Measurements from ENCODE around the gene DEPP1.

Gene DEPP1

DNA sequence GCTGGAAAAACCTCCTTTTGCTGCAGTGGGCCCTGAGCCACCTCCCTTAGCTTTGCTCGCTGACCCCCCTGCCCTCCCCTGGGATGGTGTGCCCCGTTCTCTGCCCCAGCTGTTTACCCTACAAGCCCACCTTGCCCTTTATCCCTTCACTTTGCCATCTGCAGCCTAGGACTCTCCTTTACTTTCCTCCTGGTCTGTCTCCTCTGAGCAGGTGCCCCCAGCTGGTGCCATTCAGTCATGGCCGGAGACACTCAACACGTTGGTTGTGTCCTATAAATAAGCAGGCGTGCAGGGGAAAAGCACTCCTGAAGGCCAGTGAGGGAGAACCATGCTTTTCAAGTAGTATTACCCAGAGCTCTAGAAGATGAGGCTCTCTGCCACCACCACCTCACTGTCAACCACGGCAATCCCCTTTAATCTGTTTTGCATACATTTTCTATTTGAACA is 12.9 kb downstream of the DEPP1 start:
- no peak for FAIRE-seq

DNA sequence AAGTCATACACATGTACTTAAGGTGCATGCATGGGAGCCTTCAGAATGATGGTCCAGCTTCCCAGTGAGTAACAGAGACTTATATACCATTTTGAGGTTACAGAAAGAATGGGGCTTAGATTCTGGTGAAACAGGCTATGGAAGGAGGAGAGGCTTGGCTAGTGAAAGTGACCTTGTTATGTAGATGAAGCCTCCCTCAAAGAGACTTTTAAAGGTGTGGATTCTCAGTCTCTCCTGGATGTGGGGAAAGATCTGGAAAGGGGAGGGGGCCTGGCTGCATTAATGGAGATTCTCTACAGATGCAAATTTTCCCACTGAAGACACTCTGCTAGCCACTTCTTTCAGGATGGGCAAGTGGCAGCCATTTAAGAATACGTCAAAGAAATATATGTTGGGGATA is 13.5 kb downstream of the DEPP1 start:
- no peak for FAIRE-seq

DNA sequence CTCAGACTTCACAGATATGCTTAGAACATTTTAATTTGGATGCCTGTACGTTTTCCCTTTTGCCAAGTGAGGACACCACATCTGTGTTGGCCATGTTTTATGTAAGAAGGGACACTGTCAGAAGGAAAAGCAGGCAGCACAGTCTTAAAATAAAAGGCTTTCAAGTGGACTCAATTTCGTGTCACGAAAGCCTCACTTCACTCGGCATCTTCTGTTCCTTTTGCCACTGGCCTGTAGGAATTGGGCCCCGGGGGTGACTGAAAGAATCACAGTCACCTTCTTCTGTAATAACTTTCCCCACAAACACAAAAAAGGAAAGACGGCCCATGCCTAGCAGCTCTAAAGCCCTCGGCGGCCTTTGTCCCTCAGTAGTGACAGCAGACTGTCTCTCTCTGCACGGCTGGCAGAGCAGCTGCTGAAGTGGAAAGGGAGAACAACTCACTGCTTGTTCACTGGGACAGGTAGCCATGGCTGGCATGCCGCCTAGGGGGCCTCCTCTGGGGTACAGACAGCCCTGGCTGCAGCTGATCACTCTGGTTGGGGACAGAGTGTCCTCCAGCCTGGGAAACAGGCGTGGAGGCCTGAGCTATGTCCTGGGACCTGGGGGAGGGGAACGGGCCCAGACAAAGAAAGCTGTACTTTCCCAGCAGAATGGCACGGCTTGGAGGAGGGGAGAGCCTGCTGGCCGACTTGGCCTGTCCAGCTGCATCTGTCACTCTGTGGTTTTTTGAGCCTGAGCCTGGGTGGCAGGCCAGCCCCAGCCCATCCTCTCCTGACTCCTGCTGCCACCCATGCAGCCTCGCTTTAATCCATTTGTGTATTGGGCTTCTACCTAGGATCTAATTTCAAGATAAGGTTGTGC is 14.6 kb downstream of the DEPP1 start:
- FAIRE-seq: no peak

DNA sequence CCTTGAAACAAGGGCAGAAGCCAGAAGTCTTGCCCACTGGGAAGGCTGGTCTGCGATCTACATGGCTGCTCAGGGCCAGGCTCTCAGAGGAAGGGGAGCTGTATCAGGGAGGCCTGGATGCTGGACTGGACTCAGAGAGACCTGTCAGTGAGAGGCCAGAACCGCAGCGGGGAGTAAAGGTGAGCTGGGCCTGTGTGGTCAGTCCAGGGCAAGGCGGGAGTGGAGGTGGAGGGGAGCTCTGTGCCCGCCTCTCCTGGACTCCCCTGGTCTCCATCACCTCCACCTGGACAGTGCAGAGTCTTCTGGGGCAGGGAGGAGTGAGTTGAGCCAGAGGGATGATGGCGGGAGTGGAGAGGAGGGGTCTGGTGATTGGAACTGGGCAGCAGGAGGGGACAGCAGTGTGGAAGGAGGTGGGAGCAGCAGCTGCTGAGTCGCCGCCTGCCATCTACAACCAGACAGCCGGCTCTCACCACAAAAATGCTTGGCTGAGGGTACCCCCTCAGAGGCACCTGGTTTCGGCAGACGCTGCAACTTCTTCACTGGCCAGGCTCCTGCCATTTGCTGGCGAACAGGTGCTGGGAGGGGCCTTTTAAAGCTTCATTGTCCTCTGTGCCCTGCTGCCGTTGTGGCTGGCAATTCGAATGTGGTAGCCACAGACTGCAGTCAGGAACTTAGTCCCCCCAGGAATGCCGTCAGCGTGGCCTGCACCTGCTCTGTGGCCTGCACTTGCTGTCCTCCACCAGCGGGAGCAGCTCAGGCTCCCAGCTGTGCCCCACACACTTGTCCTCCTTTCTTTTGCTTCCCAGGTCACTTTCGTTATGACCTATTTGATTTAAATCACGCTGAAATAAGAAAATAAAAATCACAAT is 15.5 kb downstream of the DEPP1 start:
- FAIRE-seq: no peak

- FAIRE-seq: no peak
Measured at GRCh38 chr10:44961931-44962750, 16.5 kb downstream of the DEPP1 start.

DNA sequence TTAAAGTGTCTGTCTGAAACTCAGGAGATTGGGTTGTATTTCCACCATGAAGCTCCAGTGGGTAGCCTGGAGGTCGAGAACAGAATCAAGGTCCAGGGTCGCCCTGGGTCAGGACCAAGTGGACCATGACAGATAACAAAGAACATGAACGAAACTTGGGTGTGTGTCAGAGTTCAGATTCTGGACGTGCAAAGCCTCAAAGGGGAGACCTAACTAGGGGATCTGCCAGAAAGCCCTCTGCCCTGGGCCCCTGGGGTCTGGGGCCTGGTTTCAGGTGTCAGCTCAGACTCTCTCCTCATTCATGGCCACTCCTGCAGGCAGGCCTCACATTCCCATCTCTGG is 17.4 kb downstream of the DEPP1 start:
- FAIRE-seq: no peak

DNA sequence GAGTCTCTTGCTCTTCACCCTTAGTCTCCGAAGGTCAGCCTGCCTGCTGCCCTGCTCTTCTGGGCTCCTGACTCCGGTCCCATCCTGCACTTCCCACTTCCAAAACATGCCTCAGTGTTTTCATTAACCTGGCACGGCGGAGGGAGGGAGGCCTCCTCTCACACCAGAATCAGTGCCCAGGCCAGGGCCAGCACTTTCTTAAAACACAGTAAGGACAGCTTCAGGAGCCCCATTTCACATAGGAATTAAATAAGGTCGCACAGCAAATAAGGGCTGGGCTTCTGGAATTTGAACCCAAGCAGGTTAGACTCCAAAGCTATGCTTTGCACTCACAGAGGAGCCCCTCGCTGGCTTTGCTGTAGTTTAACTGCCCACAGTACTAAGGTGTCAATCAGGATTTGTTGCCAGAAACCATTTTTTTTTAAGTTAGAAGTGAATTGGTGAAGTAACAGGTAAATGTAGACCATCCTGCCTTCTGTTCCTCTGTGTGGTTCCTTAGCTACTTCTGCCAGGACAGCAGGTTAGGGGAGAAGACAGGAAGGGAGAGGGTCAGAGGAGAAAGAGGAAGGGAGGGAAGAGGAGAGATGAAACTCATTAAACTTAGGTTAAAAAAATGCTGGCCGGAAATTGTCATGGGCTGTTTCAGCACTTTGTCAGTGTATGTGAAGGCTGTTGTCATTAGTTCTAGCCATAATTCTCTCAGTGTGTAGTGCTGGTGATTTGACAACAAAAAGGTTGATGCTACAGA is 18.0 kb downstream of the DEPP1 start:
- FAIRE-seq: no peak

GRCh38 chr10:44960088-44960460 is 18.5 kb downstream of the DEPP1 start:
- FAIRE-seq: no peak

DNA sequence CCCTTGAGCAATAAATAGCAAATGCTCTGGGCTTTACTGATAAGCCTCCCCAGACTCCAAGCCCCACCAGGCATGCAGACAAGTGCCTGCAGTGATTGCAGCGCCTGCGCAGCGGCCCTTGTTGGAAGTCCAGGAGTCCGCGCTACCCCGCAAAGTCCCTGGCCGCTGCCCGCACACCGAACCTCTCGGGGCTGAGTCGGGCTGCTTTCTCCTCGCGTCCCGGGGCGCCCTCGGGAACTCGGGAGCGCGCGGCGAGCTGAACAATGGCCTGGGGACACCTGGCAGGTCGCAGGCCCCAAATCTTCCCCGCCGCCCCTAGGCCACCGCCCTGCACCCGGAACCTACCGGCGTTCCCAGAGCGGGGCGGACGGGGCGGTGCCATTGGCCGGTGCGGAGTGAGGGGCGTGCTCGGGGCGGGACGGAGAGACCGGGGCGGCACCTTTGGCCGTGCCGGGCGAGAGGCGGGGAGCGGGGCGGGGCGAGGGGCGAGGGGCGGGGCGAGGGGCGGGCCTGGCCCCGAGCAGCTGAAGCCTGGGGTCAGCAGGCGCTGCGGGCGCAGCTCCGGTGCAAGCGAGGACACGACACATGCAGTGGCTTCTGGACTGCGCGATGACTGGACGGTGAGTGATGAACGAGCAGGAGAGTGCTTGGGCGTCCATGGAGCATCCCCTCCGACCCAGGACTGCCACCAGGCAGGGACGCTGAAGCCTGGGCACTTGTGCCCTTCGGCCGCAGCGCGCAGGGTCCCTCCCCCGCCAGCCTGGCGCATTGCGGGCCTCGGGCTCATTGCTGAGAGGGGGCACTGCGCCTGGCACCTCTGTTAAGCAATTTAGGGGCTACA is 19.1 kb downstream of the DEPP1 start, which contains the start of gene RASSF4:
TSS of gene RASSF4 (plus strand) at position 556 of the 841 bp plus-strand sequence. CDS start 10,401 bp downstream, outside the sequence.
- FAIRE-seq: no peak

GRCh38 chr10:44958898-44959246 is 19.7 kb downstream of the DEPP1 start:
- FAIRE-seq: no peak

DNA sequence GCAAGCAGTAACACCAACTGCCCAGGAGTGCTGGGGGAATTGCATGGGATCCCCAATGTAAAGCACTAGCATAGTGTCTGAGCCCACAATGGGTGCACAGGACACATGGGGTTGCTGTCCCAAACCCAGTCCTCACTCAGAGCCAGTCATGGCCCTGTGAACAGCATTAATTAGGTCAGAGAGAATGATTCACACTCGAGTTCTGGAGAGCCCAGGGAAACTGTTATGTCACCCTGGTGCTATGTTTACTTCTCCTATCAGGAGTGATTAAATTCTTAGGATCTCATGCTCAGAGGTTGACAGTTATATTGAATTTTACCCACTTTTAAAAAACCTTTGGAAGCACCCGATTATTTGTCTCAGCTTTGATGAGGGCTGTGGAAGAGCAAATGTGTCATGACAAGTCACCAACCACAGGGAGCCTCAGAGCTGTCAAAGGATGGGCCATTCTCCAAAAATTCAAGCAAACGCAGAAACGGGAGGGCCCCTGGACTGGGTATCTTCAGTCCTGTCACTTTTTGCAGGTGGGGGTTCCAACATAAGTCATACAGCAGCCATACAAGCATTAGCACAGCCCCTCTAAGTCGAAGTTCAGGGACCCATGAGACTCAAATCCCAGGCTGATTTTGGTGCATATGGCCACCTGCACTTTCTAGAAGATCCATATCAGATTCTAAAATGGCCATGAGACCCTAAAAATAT is 20.3 kb downstream of the DEPP1 start:
- no peak for FAIRE-seq

- FAIRE-seq: no peak
Measured at GRCh38 chr10:44956717-44957706, 21.6 kb downstream of the DEPP1 start.

DNA sequence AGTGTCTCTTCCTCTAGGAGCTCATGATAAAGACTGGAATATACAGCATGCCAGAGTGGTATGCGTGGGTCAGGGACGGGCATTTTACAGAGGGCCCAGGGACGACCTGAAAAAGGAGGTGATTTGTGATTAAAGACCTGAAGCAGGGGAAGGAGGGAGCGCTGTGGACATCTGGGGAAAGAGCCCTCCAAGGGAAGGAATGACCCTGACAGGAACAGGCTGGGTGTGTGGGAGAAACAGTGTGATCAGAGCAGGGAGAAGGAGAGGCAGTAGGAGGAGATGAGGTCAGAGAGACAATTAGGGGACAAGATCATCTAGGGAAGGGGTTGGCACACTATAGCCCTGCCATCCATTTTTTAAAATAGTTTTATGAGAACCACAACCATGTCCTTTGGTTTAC is 22.4 kb downstream of the DEPP1 start:
- FAIRE-seq: no peak

- FAIRE-seq: no peak
Measured at GRCh38 chr10:44955413-44956070, 23.1 kb downstream of the DEPP1 start.

- no peak for FAIRE-seq
Measured at GRCh38 chr10:44954962-44955361, 23.6 kb downstream of the DEPP1 start.

DNA sequence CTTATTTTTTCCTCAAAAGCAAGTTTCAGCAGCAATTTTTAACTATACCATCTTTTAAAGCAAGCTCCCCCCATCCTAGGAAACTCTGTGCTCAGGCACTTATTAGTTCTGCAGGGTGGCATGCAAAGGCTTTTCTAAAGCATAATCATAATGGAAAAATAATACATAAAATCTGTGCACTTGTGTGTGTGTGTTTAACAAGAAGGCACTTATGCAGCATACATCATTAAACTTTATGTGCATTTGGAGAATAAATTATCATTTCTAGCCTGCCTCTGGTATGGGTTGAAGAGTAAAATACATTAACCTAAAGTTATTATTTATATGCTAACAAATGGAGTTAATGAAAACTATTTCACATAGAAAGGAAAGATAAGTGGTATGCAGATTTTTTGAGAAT is 24.6 kb downstream of the DEPP1 start:
- no peak for FAIRE-seq

GRCh38 chr10:44952779-44953231 is 25.8 kb downstream of the DEPP1 start:
- FAIRE-seq: no peak

DNA sequence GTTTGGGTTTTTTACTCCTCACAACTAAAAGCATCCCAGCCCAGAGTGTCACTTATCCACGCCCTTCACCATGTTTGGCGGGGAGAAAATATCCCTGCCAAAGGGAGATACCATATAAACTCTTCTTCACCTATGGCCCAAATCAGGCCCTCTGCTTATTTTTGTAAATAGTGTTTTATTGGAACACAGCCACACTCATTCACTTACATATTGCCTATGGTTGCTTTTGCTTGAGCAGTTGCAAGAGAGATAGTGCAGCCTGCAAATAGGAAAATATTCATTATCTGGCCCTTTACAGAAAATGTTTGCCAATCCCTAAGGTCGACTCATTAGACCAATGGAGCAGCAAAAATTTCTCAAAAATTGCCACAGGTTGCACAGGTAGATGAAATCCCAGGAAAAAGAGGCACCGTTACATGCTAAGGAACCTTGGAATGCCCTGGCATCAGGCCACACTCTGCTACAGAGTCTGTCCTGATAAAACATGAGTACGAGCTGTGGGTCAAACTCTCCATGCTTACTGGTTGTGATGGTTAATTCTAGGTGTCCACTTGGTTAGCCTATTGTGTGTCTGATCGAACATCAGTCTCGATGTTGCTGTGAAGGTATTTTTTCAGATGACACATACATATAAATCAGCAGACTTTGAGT is 26.9 kb downstream of the DEPP1 start:
- FAIRE-seq: no peak

Data from colon (tissue), 2 donors.